COR-L47 (cell line): ENCODE measurements around the gene MAST4.

Experiments
- DNase-seq: peaks from one replicate; lab custom pipeline; 2025; lab: John Stamatoyannopoulos, UW

Gene MAST4

GRCh38 chr5:66848749-66849641 lies 252.8 kb downstream of the MAST4 start:
- no peak for DNase-seq

GRCh38 chr5:66849803-66850202 lies 253.6 kb downstream of the MAST4 start:
- no peak for DNase-seq

GRCh38 chr5:66850354-66851075 lies 254.3 kb downstream of the MAST4 start:
- no peak for DNase-seq

DNA sequence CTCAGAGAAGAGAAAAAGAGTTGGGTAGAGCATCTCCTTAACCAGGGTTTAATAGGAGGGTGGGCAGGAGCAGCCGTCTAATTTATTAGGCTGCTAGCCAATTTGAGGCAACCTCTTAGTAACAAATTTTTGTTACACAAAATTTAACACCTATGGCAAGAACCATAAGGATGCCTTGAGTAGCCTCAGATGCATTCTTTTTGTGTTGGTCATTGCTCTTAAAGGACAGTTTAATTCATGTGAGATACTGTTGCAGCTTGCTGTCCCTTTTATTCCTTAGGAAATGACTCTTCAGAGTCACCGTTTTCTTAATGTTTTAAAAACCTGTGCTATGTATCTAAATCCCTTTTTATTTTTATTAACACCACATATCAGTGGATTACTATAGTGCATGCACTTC lies 255.1 kb downstream of the MAST4 start:
- no peak for DNase-seq

- DNase-seq: no peak
Observed at GRCh38 chr5:66854416-66854815, 258.2 kb downstream of the MAST4 start.

DNA sequence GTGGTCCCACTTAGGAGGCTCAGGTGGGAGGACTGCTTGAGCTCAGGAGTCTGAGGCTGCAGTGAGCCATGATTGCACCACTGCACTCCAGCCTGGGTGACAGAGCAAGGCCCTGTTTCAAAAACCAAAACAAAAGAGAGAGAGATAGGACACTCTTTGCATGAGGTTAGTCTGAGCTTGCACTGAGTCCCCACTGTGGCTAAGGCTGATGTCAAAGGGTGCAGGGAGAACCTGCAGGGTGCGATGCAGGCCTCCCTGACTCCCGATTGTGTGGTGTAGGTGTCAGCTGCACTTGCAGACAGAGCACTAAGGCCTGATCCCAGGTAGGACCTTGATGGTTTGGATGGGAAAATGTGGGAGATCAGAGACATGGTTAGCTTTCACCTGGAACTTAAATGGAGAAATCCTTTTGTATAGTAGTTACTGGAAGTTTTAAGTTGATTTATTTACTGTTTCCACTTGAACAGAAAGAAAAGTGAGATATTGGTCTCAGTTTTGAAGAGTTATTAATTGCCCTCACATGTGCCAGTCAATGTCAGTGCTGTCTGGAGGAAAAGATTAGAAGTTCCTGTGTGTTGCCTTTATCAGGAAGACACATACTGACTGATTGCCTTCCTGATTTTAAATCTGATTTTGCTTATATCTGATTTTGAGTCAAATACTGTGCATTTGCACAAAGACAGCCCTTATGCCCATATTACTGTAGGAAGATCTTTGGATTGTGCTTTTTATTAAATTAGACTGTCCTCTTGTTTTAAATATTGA lies 260.0 kb downstream of the MAST4 start:
- DNase-seq: no peak

DNA sequence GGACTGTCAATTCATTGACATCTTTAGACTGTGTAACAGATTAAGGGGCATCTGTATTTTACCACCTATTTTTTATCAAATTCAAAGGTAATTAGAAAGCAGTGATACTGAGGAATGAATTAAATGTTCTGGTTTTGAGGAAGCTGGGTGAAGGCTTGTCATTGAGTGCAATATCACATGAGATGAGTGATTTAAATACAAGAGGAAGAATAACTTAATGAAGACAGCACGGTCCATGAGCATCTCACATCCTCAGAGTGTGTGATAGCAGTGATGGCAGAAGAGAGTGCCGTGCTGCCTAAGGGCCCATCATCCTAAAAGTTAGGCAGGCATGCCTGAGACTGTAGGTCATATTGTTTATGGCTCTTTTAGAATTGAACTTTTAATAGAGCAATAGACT lies 263.3 kb downstream of the MAST4 start:
- DNase-seq: no peak

- DNase-seq: no peak
Observed at GRCh38 chr5:66860199-66860975, 264.2 kb downstream of the MAST4 start.

DNA sequence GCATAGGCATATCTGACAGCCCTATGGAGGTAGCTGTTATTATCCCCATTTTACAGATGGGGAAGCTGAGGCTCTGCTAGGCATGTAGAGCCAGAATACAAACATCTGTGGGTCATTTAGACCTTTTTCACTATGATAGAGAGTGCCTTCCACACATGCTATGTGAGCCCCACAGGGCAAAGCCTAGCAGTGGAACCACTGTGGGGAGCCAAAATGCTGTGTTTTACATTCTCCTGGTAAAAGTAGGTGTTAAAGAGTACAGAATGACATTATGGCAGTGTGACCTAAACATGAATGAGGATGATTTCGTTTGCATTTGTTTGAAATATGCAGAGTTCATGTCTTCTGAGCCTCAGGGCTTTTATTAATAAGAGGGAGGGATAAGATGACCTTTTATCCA lies 265.2 kb downstream of the MAST4 start:
- no peak for DNase-seq

DNA sequence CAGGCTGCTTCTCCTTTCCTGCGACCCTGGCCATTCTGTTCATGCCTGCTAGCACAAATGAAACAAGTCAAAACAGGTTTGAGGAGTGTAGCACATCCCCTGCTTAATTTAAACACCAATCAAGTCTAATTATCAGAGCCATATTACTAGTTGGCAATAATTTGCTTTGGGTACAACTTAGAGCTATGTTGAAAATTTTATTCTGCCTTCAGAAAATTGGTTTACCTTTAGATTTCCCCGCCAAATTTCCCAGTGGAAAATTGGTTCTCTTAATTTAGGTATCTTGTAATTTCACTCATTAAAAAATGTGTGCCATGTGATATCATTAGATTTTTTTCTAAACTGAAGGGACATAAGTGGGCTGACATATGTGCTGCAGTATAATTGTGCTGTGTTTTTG lies 265.8 kb downstream of the MAST4 start:
- no peak for DNase-seq

DNA sequence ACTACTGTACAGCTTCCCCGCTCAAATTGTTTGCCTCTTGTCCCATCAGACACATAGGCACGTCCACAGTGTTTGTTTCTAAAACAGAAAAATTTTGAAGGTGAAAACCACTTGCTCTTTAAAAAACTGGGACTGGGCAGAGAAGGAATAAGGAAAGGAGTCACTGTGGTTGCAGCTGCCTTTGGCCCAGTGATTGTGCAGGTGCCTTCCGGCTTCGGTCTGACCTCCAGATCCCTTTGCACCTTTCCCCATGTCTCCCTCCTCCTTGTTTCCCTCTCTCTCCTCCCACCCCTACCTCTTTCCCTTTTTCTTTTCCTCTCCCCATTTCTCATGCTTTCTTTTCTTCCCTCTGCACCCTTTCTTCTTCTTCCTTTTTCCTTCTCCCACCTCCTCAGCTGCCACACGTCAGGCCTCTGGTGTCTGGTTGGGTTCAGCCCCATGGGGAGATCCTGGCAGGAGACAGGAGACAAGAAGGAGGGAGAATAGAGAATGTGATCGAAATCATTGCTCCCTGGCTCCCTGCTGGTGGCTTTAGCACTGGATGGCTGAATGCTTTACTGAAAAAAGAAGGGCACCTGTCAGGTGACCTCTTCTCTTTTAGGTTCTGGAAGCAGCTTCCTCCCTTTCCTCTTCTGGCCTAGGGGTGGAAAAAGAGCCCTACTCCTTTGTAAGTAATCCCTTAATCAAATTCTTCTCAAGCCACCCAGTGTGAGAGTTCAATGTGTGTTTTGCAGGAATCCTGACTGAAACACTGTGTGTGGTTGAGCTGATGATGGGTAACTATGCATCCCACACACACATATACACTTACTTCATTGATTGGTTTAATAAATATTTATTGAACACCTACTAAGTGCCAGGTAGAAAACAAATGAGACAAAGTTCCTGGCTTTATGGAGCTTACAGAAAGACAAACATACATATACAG lies 267.3 kb downstream of the MAST4 start:
- DNase-seq: no peak

DNA sequence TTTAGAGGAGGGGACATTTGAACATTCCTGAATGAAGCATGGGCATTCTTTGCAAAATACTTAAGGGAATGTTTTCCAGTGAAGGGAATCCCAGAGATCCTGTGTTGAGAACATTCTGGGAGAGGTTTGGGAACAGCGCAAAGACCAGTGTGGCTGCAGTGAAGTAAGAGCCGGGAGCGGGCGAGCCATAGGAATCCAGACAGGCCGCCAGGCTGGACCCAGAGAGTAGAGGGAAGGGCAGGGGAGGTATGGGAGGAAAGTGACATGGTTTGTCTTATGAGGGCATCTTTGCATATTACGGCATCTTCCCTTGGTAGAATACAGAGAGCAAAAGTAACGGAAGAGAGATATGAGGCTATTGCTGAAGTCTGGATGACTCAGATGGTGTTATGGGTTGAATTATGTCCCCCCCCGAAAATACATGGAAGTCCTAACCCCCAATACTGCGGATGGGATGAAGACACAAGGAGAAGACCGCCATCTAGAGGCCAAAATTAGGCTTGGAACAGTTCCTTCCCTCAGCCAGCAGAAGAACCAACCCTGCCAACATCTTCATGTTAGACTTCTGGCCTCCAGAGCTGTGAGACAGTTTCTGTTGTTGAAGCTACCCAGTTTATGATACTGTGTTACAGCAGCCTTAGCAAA lies 268.2 kb downstream of the MAST4 start:
- peak; percentile 47 for DNase-seq

DNA sequence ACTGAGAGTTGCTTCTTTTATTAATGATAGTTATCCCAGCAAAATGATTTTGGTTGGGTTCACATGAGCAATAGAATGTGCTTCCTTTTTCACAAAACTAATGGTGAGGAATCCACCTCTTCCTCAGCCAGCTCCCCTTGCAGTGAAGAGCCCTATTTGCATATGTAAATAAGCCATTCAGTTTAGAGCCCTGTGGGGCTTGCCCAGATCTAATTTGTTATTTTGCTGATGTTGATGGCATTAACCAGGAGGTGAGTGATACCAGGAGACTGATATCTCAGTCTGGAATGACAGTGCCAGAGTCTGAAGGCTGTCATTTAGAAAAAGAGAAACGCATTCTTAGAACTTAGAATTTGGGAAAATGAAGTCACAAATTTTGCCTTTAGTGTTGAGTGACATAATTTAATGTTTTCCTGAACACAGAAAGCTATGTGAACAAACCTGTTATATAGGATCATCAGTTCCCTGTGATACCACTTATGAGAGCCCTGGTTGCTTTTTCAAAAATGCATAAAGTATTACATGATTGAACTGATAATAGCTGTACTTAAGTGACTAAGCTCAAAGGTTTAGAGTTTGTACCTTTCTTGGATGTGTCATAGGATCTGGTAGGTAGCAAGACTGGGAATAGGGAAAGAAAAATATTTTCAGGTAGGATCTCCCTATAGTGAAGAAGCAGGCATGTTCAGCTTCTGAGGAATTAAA lies 271.6 kb downstream of the MAST4 start:
- no peak for DNase-seq

DNA sequence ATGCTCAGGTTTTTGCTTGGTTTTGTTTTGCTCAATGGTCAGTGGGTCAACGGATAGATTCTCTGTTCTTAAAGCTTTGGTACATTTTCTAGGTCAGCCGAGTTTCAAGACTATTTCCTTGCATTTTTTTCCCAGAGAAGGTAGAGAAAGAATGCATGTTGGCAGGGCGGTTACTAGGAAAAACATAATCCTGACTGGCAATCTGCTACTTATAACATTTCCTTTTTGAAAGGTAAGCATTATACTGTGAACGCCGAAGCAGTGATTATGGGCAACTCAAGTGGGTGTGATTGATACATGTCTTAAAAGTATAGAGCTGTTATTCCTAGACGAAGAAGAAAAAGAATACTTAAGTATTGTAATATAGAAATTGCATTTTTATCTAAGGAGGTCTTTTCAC lies 273.2 kb downstream of the MAST4 start:
- DNase-seq: no peak

GRCh38 chr5:66870708-66871107 lies 274.5 kb downstream of the MAST4 start:
- no peak for DNase-seq

- DNase-seq: no peak
Observed at GRCh38 chr5:66871651-66872050, 275.5 kb downstream of the MAST4 start.

GRCh38 chr5:66872736-66873331 lies 276.6 kb downstream of the MAST4 start:
- no peak for DNase-seq

DNA sequence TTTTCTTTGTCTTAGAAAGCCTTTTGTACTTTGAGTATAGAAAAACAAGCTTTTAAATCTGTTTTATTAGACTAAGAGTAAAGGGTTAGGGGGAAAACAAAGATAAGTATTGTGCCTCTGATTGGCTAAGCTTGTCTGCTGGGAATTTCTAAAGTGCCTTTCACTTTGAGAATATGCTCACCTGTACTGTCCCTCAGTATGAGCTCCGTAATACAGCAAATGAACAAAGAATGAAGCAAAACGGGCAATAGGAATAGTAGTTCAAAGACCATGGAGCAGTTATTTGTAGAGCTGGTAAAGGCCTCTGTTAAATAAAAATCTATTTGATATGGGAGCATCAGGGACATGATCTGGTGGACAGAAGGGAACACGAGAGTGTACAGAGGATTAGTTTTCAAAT lies 277.8 kb downstream of the MAST4 start:
- no peak for DNase-seq

- no peak for DNase-seq
Observed at GRCh38 chr5:66875315-66875714, 279.1 kb downstream of the MAST4 start.
